Gastrocnemius medialis (tissue), 4 donors: ENCODE data around the gene AFF1.

ENCODE experiments used
- CTCF ChIP-seq, 5 experiments: fragments of 450-650 bp in 3 of 5; fragments of 200-600 bp in 2 of 5; sonication (generic) in 2 of 5; IDR thresholded peaks in 4 of 5; conservative IDR thresholded peaks in 1 of 5; 1 replicate in 4 of 5; 2 replicates in 1 of 5; pipeline ENCODE4 v1.5.1; 2016 to 2019; ENCODE audit warnings: antibody characterized with exemption in 5 of 5, mild to moderate bottlenecking in 3 of 5, moderate library complexity in 3 of 5
- POLR2A ChIP-seq, 2 donors: fragments of 450-650 bp; IDR thresholded peaks; one replicate each; pipeline ENCODE4 v1.6.1; 2017; ENCODE audit warnings: antibody characterized with exemption in 2 of 2, mild to moderate bottlenecking in 2 of 2, moderate library complexity in 2 of 2

- TF ChIP-seq CTCF (IDR thresholded peaks at IDR 0.05 in 4 of 5, conservative IDR thresholded peaks at IDR 0.05 in 1 of 5) = no peak
- no peak for TF ChIP-seq POLR2A (IDR thresholded peaks at IDR 0.05)
These were observed 111.3 kb downstream of the AFF1 start for GRCh38 chr4:87046121-87046551.
